Measurements from ENCODE around the gene PTP4A2. TPM values are rescaled to one million over a fixed set of nuclear protein-coding genes. Genes with fewer than 3 reads are reported as not detected.

Gene PTP4A2
- total and polyA plus RNA-seq, 11 donors: 74.4 to 354 (median 242) TPM

GRCh38 chr1:31978843-31979400, 40.8 kb upstream of the PTP4A2 start:
- H3K4me3 ChIP-seq: no peak overlapping the region
- WGBS, 4 donors: 81 to 89% (median 84%) methylated on average over 4 of the region's 4 CpGs
- intact Hi-C loops (cut with DNase I): loop anchor here in 1 of 10 donors (10.0 kb wide), 1 partner anchor 86 kb away; no protein-coding TSS in a partner anchor
- ATAC-seq (no peak), DNase-seq (no peak)
- TF ChIP-seq, protein P1, sequence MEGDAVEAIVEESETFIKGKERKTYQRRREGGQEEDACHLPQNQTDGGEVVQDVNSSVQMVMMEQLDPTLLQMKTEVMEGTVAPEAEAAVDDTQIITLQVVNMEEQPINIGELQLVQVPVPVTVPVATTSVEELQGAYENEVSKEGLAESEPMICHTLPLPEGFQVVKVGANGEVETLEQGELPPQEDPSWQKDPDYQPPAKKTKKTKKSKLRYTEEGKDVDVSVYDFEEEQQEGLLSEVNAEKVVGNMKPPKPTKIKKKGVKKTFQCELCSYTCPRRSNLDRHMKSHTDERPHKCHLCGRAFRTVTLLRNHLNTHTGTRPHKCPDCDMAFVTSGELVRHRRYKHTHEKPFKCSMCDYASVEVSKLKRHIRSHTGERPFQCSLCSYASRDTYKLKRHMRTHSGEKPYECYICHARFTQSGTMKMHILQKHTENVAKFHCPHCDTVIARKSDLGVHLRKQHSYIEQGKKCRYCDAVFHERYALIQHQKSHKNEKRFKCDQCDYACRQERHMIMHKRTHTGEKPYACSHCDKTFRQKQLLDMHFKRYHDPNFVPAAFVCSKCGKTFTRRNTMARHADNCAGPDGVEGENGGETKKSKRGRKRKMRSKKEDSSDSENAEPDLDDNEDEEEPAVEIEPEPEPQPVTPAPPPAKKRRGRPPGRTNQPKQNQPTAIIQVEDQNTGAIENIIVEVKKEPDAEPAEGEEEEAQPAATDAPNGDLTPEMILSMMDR (IDR thresholded peaks at IDR 0.05): no peak
- no peak for TF ChIP-seq POLR2A (IDR thresholded peaks at IDR 0.05)
- no peaks in the 10 kb centered on the region for H3K36me3 ChIP-seq
- H3K27ac ChIP-seq: no peak overlapping the region
- H3K4me1 ChIP-seq: peaks cover 0 to 12% (median 2%) of the 10 kb centered on the region in 12 donors
- no peaks in the 10 kb centered on the region for H3K27me3 ChIP-seq
- H3K9me3 ChIP-seq: no peaks in the 10 kb centered on the region

GRCh38 chr1:31977385-31978131, 39.4 kb upstream of the PTP4A2 start:
- Histone ChIP-seq H3K36me3 (no peaks in the 10 kb centered on the region), H3K27me3 (no peaks in the 10 kb centered on the region), H3K4me1 (peaks cover 0 to 12% (median 2%) of the 10 kb centered on the region in 12 donors), H3K9me3 (no peaks in the 10 kb centered on the region), H3K27ac (no peak overlapping the region), H3K4me3 (no peak overlapping the region)
- TF ChIP-seq POLR2A (IDR thresholded peaks at IDR 0.05): no peak
- TF ChIP-seq, protein P1 (IDR thresholded peaks at IDR 0.05): peak in 7 of 12 donors; percentile 12 to 39 (median 28)
- intact Hi-C loops (cut with DNase I): loop anchor here in 1 of 10 donors (10.0 kb wide), 1 partner anchor 87 kb away; no protein-coding TSS in a partner anchor
- DNase-seq (no peak), ATAC-seq (peak in 3 of 4 donors; percentile 53 to 68 (median 63))
- 55 to 58% (median 57%) methylated on average over 6 of the region's 6 CpGs for WGBS, 4 donors

GRCh38 chr1:31976401-31976800, 38.2 kb upstream of the PTP4A2 start:
- Histone ChIP-seq H3K9me3 (no peaks in the 10 kb centered on the region), H3K27me3 (no peaks in the 10 kb centered on the region), H3K36me3 (no peaks in the 10 kb centered on the region), H3K4me1 (peaks cover 0 to 12% (median 2%) of the 10 kb centered on the region in 12 donors), H3K4me3 (no peak overlapping the region), H3K27ac (no peak overlapping the region)
- DNase-seq (no peak), ATAC-seq (no peak)
- 88 to 100% (median 96%) methylated on average over 1 of the region's 1 CpG for WGBS, 4 donors
- TF ChIP-seq POLR2A (IDR thresholded peaks at IDR 0.05): no peak
- TF ChIP-seq, protein P1 (IDR thresholded peaks at IDR 0.05): no peak
- intact Hi-C loops (cut with DNase I): loop anchor here in 1 of 10 donors (10.0 kb wide), 1 partner anchor 88 kb away; no protein-coding TSS in a partner anchor

DNA sequence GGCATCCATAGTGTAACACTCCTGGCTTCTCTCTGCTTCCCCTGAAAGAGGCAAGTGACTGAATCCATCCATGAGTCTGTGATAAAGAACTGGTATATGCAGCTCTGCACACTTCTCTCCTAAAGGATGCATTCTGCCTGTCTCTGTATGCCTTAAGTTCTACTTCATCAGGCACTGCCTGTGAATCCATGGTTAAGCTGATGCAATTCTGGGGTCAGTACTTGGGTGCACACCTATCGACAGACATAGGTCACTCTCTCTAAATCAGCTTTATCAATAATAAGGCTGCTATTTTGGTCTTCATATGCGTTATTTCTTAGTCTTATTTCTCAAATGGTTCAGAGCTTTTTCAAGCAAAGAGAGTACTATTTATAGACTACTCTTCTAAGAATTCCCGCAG, 32.7 kb upstream of the PTP4A2 start:
- ATAC-seq (no peak), DNase-seq (no peak)
- no peaks in the 10 kb centered on the region for H3K27me3 ChIP-seq
- H3K4me1 ChIP-seq: peaks cover 0 to 6% (median 0%) of the 10 kb centered on the region in 12 donors
- intact Hi-C loops (cut with DNase I): loop anchor here in 1 of 10 donors (10.0 kb wide), 1 partner anchor 94 kb away; no protein-coding TSS in a partner anchor
- 41 to 56% (median 46%) methylated on average over 3 of the region's 3 CpGs for WGBS, 4 donors
- no peaks in the 10 kb centered on the region for H3K36me3 ChIP-seq
- no peak for TF ChIP-seq POLR2A (IDR thresholded peaks at IDR 0.05)
- TF ChIP-seq, protein P1 (IDR thresholded peaks at IDR 0.05): no peak
- no peaks in the 10 kb centered on the region for H3K9me3 ChIP-seq
- no peak overlapping the region for H3K4me3 ChIP-seq
- no peak overlapping the region for H3K27ac ChIP-seq
